HG02642 (cell line): ENCODE measurements around the gene FBXO3.

ENCODE experiments used
- ATAC-seq: cut with Tn5 transposase; IDR thresholded peaks from one replicate; pipeline ENCODE4 v1.9.1; 2021; ENCODE audit warnings: mild to moderate bottlenecking; ENCODE audit not compliant: unreplicated experiment, poor library complexity

The FBXO3 gene

GRCh38 chr11:33773404-33773986 lies 825 bp downstream of the FBXO3 start:
- ATAC-seq, result no peak

GRCh38 chr11:33772870-33773269 lies 1.4 kb downstream of the FBXO3 start:
- no peak for ATAC-seq

GRCh38 chr11:33772300-33772699 lies 2.0 kb downstream of the FBXO3 start:
- ATAC-seq, result no peak

- ATAC-seq, result no peak
Observed at GRCh38 chr11:33770236-33770635, 4.1 kb downstream of the FBXO3 start.

GRCh38 chr11:33769542-33769941 lies 4.8 kb downstream of the FBXO3 start:
- no peak for ATAC-seq

- no peak for ATAC-seq
Observed at GRCh38 chr11:33767624-33768023, 6.7 kb downstream of the FBXO3 start.

GRCh38 chr11:33766085-33766484 lies 8.2 kb downstream of the FBXO3 start:
- ATAC-seq, result no peak

GRCh38 chr11:33761471-33761870 lies 12.8 kb downstream of the FBXO3 start:
- peak; percentile 63 for ATAC-seq

GRCh38 chr11:33753304-33753967 lies 20.9 kb downstream of the FBXO3 start:
- peak; percentile 99 for ATAC-seq

GRCh38 chr11:33751878-33752277 lies 22.4 kb downstream of the FBXO3 start:
- no peak for ATAC-seq

- ATAC-seq, result no peak
Observed at GRCh38 chr11:33747979-33748378, 26.3 kb downstream of the FBXO3 start.

GRCh38 chr11:33743291-33743690 lies 31.0 kb downstream of the FBXO3 start:
- ATAC-seq, result no peak

- no peak for ATAC-seq
Observed at GRCh38 chr11:33742249-33742851, 32.0 kb downstream of the FBXO3 start.

GRCh38 chr11:33741806-33742205 lies 32.5 kb downstream of the FBXO3 start:
- no peak for ATAC-seq

- no peak for ATAC-seq
Observed at GRCh38 chr11:33737362-33737821, 36.9 kb downstream of the FBXO3 start.

- peak; percentile 65 for ATAC-seq
Observed at GRCh38 chr11:33736148-33736812, 38.0 kb downstream of the FBXO3 start, which contains the start of gene CD59. CD59 (minus strand) TSS chr11:33736423; CDS start chr11:33722445, 13,978 bp downstream.

GRCh38 chr11:33735271-33736147 lies 38.8 kb downstream of the FBXO3 start:
- ATAC-seq, result peak; percentile 65

- no peak for ATAC-seq
Observed at GRCh38 chr11:33734441-33735270, 39.7 kb downstream of the FBXO3 start.

GRCh38 chr11:33733980-33734379 lies 40.3 kb downstream of the FBXO3 start:
- no peak for ATAC-seq
